Measurements from ENCODE around the gene OXSM. TPM values are rescaled to one million over a fixed set of nuclear protein-coding genes. Genes with fewer than 3 reads are reported as not detected.

OXSM gene
- total RNA-seq, 1 experiment from 2014 or later: 17.7 TPM

DNA sequence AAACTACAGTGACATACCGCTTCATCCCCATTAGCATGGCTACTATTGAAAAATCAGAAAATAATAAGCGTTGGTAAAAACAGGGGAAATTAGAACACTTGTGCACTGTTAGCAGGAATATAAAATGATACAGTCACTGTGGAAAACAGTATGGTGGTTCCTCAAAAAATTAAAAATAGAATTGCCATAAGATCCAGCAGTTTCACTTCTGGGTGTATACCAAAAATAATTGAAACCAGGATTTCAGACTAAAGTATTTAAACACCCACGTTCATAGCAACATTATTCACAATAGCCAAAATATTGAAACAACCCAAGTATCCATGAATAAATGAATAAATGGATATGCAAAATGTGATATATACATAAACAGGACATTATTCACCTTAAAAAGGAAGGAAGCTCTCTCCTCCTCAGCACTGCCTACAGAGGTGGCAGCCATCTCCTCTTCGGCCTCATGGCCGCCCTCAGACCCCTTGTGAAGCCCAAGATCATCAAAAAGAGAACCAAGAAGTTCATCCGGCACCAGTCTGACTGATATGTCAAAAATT, 40.8 kb upstream of the OXSM start:
- ChIA-PET POLR2A (no interaction called here), RAD21 (ENCODE audit: low non-redundant PET in 1 of 2, low total read pairs in 2 of 2, uncharacterized antibody in 2 of 2, unreplicated experiment in 2 of 2) (no interaction called here), CTCF (no interaction called here)
- H3K79me2 ChIP-seq (ENCODE audit: insufficient read depth, low read length): no peaks in the 10 kb centered on the region; the same call in 1 of the 2 replicates
- H3K9me2 ChIP-seq (ENCODE audit: insufficient read depth): no peaks in the 10 kb centered on the region
- BruUV-seq (replicated peaks): no TSS peak
- H3K9ac ChIP-seq (ENCODE audit: low read length): no peak overlapping the region
- ATAC-seq (no peak), DNase-seq (ENCODE audit: low read depth, low spot score) (no peak)
- no peak overlapping the region for H3K27ac ChIP-seq (ENCODE audit: low read depth, low read length)
- no peak overlapping the region for H3K4me2 ChIP-seq (ENCODE audit: low read length)
- no peak overlapping the region for H3K4me3 ChIP-seq (replicated peaks in 1 of 2; ENCODE audit: low read depth in 1 of 2, low read length in 2 of 2)
- TF ChIP-seq ELF1 (IDR thresholded peaks at IDR 0.05; ENCODE audit: borderline replicate concordance, low read depth): no peak
- TF ChIP-seq, protein P1, sequence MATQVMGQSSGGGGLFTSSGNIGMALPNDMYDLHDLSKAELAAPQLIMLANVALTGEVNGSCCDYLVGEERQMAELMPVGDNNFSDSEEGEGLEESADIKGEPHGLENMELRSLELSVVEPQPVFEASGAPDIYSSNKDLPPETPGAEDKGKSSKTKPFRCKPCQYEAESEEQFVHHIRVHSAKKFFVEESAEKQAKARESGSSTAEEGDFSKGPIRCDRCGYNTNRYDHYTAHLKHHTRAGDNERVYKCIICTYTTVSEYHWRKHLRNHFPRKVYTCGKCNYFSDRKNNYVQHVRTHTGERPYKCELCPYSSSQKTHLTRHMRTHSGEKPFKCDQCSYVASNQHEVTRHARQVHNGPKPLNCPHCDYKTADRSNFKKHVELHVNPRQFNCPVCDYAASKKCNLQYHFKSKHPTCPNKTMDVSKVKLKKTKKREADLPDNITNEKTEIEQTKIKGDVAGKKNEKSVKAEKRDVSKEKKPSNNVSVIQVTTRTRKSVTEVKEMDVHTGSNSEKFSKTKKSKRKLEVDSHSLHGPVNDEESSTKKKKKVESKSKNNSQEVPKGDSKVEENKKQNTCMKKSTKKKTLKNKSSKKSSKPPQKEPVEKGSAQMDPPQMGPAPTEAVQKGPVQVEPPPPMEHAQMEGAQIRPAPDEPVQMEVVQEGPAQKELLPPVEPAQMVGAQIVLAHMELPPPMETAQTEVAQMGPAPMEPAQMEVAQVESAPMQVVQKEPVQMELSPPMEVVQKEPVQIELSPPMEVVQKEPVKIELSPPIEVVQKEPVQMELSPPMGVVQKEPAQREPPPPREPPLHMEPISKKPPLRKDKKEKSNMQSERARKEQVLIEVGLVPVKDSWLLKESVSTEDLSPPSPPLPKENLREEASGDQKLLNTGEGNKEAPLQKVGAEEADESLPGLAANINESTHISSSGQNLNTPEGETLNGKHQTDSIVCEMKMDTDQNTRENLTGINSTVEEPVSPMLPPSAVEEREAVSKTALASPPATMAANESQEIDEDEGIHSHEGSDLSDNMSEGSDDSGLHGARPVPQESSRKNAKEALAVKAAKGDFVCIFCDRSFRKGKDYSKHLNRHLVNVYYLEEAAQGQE (IDR thresholded peaks at IDR 0.05; ENCODE audit: low read depth): no peak
- H2AFZ ChIP-seq (ENCODE audit: low read depth, low read length, poor library complexity, severe bottlenecking): no peak overlapping the region
- intact Hi-C loops (cut with micrococcal nuclease): no loop called here
- H4K20me1 ChIP-seq (ENCODE audit: insufficient read depth): no peaks in the 10 kb centered on the region
- H3K36me3 ChIP-seq (ENCODE audit: control insufficient read depth in 1 of 2, insufficient read depth in 2 of 2, low read length in 2 of 2): peaks cover 11 to 20% of the 10 kb centered on the region in 2 experiments; a peak in 3 of 4 replicates
- no peaks in the 10 kb centered on the region for H3K9me3 ChIP-seq (ENCODE audit: control insufficient read depth in 1 of 2, insufficient read depth in 1 of 2, low read depth in 1 of 2, low read length in 2 of 2)
- H3K27me3 ChIP-seq (ENCODE audit: insufficient read depth, low read length): no peaks in the 10 kb centered on the region
- H3K4me1 ChIP-seq (ENCODE audit: control insufficient read depth in 1 of 2, insufficient read depth in 2 of 2, low read length in 2 of 2): peaks cover 0 to 12% of the 10 kb centered on the region in 2 experiments; a peak in 2 of 4 replicates

DNA sequence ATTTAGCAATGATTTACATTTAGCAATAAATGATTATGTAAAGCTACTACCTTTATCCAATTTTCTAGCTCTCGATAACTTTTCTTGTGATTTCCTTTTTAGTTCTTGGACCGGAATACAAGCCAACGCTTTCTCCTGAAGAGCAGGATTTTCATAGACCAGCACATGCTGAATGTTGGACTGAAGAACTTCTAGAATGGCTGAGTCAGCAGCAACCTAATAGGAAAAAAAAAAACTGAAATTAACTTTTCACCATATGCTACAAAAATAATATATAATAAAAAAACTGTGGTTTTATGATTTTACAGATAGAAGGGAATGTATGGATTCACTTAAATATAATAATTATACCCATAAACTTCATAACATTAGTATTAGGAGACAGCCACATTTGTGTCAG, 38.8 kb upstream of the OXSM start:
- Histone ChIP-seq H3K4me3 (replicated peaks in 1 of 2; ENCODE audit: low read depth in 1 of 2, low read length in 2 of 2) (no peak overlapping the region), H3K79me2 (ENCODE audit: insufficient read depth, low read length) (no peaks in the 10 kb centered on the region; the same call in 1 of the 2 replicates), H4K20me1 (ENCODE audit: insufficient read depth) (no peaks in the 10 kb centered on the region), H3K9me2 (ENCODE audit: insufficient read depth) (no peaks in the 10 kb centered on the region), H3K9me3 (ENCODE audit: control insufficient read depth in 1 of 2, insufficient read depth in 1 of 2, low read depth in 1 of 2, low read length in 2 of 2) (no peaks in the 10 kb centered on the region), H3K4me1 (ENCODE audit: control insufficient read depth in 1 of 2, insufficient read depth in 2 of 2, low read length in 2 of 2) (peaks cover 0 to 12% of the 10 kb centered on the region in 2 experiments; a peak in 2 of 4 replicates), H3K4me2 (ENCODE audit: low read length) (no peak overlapping the region), H3K27me3 (ENCODE audit: insufficient read depth, low read length) (no peaks in the 10 kb centered on the region), H3K36me3 (ENCODE audit: control insufficient read depth in 1 of 2, insufficient read depth in 2 of 2, low read length in 2 of 2) (peaks cover 11 to 19% of the 10 kb centered on the region in 2 experiments; a peak in 3 of 4 replicates), H3K27ac (ENCODE audit: low read depth, low read length) (no peak overlapping the region), H2AFZ (ENCODE audit: low read depth, low read length, poor library complexity, severe bottlenecking) (no peak overlapping the region), H3K9ac (ENCODE audit: low read length) (no peak overlapping the region)
- DNase-seq (ENCODE audit: low read depth, low spot score) (no peak), ATAC-seq (no peak)
- ChIA-PET POLR2A (no interaction called here), CTCF (no interaction called here), RAD21 (ENCODE audit: low non-redundant PET in 1 of 2, low total read pairs in 2 of 2, uncharacterized antibody in 2 of 2, unreplicated experiment in 2 of 2) (no interaction called here)
- intact Hi-C loops (cut with micrococcal nuclease): no loop called here
- TF ChIP-seq, protein P2, sequence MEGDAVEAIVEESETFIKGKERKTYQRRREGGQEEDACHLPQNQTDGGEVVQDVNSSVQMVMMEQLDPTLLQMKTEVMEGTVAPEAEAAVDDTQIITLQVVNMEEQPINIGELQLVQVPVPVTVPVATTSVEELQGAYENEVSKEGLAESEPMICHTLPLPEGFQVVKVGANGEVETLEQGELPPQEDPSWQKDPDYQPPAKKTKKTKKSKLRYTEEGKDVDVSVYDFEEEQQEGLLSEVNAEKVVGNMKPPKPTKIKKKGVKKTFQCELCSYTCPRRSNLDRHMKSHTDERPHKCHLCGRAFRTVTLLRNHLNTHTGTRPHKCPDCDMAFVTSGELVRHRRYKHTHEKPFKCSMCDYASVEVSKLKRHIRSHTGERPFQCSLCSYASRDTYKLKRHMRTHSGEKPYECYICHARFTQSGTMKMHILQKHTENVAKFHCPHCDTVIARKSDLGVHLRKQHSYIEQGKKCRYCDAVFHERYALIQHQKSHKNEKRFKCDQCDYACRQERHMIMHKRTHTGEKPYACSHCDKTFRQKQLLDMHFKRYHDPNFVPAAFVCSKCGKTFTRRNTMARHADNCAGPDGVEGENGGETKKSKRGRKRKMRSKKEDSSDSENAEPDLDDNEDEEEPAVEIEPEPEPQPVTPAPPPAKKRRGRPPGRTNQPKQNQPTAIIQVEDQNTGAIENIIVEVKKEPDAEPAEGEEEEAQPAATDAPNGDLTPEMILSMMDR (IDR thresholded peaks at IDR 0.05 in 2 of 3, conservative IDR thresholded peaks at IDR 0.05 in 1 of 3; ENCODE audit: borderline replicate concordance in 1 of 3, insufficient read depth in 1 of 3, low read depth in 2 of 3, low read length in 2 of 3): no peak
- TF ChIP-seq TCF7L2 (IDR thresholded peaks at IDR 0.05; ENCODE audit: borderline replicate concordance, extremely low read depth, insufficient read depth, insufficient read length) (no peak), POLR2AphosphoS5 (IDR thresholded peaks at IDR 0.05; ENCODE audit: low read depth, low read length) (no peak), SP1 (IDR thresholded peaks at IDR 0.05; ENCODE audit: low read depth) (no peak), POLR2A (IDR thresholded peaks at IDR 0.05; ENCODE audit: borderline replicate concordance, extremely low read depth, insufficient read depth, insufficient read length) (no peak), SRF (IDR thresholded peaks at IDR 0.05; ENCODE audit: low read depth) (no peak), ELF1 (IDR thresholded peaks at IDR 0.05; ENCODE audit: borderline replicate concordance, low read depth) (no peak)
- TF ChIP-seq, protein P3, sequence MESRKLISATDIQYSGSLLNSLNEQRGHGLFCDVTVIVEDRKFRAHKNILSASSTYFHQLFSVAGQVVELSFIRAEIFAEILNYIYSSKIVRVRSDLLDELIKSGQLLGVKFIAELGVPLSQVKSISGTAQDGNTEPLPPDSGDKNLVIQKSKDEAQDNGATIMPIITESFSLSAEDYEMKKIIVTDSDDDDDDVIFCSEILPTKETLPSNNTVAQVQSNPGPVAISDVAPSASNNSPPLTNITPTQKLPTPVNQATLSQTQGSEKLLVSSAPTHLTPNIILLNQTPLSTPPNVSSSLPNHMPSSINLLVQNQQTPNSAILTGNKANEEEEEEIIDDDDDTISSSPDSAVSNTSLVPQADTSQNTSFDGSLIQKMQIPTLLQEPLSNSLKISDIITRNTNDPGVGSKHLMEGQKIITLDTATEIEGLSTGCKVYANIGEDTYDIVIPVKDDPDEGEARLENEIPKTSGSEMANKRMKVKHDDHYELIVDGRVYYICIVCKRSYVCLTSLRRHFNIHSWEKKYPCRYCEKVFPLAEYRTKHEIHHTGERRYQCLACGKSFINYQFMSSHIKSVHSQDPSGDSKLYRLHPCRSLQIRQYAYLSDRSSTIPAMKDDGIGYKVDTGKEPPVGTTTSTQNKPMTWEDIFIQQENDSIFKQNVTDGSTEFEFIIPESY (IDR thresholded peaks at IDR 0.05; ENCODE audit: extremely low read depth, insufficient replicate concordance, low read length): no peak
- no TSS peak for BruUV-seq (replicated peaks)
